Measurements from ENCODE around the gene CBX6.
"Not testable (repeated sequence)": the region's sequence is repeated elsewhere in the genome, so short reads cannot be mapped to it uniquely, and the experiment has no call there.

CBX6 gene

DNA sequence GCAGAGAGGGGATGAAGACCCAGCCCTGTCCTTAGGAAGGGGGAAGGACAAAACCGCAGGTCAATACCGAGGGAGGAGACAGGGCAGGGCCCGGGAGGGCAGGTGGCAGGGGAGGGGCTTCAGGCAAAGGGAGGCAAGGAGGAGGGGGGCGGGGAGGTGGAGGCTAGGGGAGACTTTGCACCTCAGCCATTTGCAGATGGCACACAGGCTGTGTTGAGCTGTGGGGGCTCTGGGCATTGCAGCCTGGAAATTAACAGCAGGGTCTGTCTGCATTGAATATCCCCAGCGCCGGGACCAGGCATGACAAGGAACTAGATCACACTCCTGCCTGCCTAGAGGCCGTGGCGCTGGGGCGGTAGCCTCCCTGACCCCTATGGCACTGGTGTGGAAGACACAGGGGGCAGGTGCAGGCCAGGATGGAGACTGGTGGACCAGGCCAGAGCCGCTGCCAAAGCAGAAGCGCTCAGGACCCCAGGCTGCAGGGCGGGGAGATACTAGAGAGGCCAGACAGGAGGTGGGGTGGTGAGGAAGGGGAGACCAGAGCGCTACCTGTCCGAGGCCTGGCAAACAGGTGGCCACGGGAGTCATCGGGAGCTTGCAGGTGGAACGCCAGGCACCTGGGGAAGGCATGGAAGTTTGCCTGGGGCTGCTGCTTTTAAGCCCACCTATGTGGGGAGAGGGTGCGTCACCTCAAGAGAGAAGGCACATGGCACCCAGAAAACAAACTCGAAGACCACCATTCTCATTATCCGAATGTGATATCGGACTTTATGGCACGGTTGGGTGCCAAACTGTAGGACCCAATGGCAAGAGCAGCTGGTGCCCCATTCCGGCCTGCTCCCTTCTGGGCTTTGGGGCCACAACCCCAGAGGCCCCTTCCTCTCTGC, 11.5 kb downstream of the CBX6 start:
- no peak for DNase-seq

DNA sequence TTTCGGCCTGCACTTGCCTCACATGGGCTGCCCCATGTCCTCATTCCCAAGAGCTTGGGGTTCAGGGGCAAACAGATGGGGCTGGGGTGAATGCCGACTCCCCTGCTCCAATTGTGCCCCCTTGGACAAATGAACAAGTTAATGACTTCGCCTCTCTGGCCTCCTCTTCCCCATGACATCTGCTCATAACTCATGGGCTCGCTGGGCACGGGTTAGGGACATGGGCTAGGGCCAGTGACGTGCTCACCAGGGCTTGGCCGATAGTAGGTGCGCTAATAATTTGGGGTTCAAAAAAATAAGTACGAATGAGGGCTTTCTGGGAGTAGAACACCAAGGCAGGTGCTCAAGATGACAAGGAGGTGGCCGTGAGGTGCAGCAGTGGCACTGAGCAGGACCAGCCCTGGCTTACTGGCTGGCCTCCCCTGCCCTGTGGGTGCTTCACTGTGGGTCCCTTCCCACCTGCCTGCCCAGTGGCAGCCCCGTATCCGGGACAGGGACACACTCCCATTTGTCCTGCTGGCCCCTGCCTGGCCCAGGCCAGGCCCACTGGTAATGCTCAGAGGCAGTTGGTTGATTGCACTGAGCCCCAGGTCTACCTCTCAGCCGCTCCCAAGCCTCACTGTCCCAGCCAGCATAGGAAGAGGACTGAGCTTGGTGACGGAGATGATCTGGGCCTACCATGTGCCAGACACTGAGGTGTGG, 12.3 kb downstream of the CBX6 start:
- no peak for DNase-seq

DNA sequence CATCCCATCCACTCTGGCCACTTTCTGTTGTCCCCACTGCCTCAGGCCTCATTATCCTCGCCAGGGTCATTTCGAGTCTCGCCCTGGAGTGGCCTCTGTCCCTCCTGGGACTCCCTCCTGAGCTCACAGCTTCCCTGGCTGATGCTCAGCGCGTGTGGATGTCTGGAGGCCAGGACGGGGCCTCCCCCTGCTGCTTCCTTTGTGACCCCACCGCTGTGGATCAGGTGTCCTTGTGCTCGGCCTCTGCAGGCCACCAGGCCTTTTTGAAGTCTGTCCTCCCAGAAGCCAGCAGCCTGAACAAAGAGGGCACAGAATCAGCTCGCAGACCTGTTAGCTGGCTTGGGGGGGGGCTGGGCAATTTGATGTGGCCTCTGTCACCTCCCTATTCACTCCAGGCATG, 13.5 kb downstream of the CBX6 start:
- no peak for DNase-seq

DNA sequence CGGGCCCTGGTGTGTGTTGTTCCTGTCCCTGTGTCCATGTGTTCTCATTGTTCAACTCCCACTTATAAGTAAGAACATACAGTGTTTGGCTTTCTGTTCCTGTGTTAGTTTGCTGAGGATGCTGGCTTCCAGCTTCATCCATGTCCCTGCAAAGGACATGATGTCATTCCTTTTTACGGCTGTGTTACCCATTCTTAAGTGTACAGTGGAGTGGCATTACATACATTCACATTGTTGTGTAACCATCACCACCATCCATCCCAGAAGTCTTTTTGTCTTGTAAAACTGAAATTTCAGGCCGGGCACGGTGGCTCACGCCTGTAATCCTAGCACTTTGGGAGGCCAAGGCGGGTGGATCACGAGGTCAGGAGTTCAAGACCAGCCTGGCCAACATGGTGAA, 17.5 kb downstream of the CBX6 start:
- DNase-seq = not testable (repeated sequence)

DNA sequence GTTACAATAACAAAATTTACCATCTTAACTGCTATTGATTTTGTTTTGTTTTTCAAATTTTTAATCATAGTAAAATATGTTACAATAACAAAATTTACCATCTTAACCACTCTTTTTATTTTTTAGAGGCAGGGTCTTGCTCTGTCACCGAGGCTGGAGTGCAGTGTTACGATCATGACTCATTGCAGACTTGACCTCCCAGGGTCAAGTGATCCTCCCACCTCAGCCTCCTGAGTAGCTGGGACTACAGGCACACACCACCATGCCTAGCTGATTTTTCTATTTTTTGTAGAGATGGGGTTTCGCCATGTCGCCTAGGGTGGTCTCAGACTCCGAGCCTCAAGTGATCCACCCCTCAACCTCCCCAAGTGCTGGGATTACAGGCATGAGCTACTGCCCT, 18.1 kb downstream of the CBX6 start:
- not testable (repeated sequence) for DNase-seq

DNA sequence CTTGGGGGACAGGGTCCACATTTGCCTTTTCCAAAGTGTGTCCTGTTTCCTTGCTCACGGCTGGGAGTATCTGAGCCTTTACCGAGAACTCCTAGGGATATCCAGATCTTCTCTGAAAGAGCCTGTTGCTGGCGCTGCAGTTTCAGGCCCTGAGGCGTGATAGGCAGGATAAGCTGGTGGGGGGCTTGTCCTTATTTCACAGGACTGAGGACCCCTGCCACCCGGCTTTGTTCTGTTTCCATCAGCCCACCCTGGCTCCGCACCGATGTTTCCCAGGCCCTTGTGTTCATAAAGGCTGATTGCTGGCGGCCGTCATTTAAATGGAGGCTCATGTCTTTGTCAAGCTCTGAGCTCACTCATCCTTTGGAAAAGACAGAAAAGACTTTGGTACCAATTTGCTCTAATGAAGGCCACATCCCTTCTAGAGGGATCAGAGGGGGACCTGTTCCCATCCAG, 18.8 kb downstream of the CBX6 start:
- DNase-seq = no peak

DNA sequence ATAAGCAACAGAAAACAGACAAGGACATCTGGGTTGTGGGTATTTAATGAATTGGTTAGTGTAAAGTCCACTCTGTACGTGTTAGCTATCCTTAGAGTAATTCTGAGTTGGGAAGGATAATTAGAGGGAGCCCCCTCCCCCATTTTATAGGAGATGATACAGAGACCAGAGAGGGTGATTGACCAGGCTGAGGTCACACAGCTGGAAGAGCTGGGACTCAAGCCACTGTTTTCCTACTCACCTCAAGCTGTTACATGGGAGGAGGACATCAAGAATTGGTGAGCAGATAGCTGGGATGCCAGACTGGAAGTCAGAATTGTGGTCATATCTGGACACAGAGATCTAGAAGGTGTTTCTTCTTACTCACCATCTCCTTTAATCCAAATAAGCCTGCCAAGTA, 19.5 kb downstream of the CBX6 start:
- DNase-seq = no peak

DNA sequence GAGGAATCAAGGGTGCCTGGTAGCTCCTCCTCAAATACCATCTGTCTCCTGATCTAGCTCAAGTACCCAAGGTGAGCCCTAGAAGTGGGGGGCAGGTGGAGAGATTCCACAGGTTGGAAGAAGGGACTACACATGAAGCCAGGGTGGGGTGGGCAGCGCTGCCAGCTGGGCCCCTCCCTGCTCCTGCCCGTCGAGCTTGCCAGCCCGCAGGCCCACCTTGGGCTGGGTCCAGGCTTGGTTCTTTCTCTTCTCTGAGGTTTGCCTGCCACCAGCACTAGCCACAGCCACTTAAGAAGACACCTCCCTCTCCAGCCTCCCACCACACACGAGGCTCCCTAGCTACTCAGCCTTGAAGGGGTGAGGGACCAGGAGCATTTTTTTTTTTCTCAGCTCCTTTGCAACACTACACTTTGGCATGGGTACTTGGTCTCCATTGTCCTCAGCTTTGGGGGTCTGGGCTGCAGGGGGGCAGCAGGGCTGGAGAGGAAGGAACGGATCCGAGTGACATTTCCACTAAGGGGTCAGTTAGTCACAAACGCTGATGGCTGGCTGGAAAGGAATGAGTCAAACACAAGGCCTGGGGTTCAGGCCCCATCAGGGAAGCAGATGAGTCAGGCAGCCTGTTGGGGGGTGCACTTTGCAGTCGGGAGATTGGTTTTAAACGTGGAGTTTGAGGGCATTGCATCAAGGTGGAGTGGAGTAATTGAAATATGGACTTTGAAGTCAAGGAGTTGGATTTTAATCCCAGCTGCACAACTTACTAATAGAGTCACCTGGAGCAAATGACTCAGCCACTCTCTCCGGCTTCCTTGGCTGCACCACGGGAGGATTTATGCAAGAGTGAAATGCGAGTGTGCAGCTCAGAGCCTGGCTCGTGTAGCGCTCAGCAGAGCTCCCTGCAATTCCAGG, 20.8 kb downstream of the CBX6 start:
- DNase-seq = peak; percentile 56

DNA sequence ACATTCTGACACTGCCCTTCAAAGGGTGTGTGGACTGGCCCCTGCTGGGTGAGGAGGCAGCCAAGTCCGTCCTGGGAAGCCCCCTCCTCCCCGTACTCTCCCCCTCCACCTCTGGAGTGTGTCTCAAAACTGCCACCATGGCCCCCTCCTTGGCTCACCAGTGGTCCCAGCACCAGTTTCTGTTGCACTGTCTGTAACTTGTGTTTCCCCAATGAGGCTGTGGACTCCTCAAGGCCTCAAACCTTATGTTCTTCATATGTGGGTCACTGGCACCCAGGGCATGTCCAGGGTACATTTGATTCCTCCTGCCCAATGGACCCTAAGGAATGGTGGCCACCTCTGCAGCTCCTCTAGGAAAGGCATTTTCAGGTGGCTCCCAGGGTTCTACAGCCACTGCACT, 21.6 kb downstream of the CBX6 start:
- DNase-seq = no peak

DNA sequence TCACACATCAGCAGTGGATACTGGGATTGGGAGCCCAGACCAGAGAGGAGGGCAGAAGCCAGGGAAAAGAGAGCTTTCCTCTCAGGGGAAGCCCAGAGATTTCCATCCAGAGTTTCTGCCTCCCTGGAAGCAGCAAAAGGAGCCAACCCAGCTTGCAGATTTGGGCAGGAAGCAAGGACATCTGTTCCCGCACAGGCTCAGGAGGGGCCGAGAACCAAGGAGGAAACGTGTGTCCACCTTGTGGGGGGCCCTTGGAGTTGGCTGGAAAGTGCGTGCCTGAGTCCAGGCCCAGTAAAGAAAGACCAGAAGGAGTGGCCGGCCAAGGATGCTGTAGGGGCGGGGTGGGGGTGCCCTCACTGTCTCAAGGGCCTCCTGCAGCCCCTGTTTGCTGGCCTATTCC, 22.2 kb downstream of the CBX6 start:
- no peak for DNase-seq

DNA sequence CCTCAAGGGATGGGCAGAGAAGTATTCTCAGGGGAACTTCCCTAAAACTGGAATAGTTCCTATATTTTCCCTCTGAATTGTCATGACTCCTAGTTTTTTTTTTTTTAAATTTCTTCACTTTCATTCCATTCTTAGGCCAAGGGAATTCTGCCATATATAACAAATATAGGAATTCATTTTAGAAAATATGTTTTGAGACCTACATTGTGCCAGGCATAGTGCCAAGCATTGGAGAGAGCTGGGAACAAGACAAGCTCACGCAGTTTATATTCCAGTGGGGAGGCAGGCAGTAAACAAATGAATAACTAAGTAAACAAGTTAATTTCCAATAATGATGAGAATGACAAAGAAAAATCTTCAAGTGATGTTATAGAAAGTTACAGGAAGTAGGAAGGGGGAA, 25.6 kb downstream of the CBX6 start:
- no peak for DNase-seq

DNA sequence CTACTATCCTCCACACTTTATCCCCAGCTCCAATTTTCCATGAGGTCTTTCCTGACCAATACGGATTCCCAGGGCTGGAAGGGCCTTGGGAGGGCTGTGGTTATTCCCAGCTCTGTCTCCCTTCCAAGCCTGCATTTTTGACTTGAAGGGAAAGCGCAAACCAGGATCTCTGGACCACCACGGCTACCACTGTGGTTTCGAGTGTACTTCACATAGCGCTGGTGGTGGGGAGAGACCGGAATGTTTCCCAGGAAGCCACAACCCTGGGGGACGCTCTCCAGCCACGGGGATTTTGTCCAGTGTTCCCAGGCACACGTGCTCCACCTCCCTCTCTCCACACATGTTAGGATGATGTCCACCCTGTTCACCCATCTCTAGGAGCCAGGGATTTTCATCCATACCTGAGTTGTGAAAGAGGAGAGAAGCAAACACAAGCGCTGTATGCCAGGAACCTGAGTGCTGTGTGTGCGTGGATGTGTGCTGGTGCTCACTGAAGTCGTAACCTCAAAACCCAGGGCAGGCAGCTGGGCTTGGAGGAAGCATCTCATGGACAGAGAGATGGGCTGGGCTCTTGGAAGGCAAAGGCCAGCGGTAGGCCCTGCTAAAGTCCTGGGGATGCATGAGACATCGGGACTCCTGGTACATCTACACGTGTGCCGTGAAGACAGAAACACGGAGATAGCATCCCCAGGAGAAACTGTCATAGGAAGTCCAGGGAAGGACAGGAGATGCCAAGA, 26.8 kb downstream of the CBX6 start:
- no peak for DNase-seq

DNA sequence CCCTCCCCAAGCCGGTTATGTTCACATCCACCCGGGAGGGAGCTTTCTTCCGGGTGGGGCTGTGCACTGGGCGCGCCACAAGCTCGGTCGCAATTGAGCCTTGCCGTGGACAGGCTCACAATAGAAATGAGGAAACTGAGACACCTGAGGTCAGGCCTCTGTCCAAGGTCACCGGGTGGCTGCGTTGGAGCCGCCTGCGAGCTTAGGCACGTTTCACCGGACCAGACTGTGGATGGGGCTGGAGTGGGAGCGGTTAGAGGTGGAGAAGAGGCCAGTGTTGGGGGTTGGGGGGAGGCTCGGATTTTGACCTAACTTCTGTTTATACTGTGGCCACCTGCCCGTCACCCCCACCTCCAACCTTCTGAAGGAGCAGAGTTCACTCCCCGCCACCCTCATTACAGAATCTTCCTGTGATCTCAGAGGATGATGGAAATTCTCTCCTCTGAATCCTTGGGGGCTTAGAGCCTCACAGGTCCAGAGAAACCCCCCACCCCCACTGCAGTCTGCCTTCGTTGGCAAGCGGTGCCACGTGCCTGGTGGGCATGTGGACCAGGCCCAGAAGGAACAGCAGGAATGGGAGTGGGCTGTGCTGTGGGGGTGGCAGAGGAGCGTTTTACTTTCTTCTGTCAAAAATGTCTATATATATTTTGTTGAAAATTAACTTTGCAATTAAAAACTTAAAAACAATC, 27.6 kb downstream of the CBX6 start:
- DNase-seq = no peak

DNA sequence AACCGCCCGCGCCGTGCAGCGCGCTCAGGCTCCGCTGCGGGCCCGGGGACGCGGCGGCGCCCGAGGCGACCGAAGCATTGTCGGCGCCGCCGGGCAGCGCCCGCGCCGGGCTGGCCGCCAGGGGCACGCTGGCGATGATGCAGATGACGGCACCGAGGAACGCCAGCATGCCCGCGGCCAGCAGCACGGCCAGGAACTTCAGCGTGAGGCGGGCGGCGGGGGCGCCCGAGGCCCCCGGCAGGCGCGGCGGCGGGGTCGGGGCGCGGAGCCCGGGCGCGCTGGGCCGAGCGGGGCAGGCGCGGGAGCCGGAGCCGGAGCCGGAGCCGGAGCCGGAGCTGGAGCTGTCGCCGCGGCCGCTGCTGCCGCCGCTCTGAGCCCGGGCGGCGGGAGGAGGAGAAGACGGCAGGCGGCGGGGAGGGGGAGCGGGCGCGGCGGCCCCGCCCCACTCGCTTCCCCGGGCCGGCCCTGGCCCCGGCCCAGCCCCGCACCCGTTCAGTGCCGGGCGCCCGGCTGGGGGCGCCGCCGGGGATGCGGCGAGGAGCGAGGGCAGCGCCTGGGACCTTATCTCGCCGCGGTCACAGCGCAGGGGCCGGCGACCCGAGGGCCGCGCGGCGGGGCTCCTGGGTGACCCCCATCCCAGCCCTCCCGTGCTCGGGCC, 28.2 kb downstream of the CBX6 start, which contains the start of gene NPTXR:
Gene NPTXR (minus strand): TSS at position 372 of the 658 bp plus-strand sequence.
- peak; percentile 59 for DNase-seq

DNA sequence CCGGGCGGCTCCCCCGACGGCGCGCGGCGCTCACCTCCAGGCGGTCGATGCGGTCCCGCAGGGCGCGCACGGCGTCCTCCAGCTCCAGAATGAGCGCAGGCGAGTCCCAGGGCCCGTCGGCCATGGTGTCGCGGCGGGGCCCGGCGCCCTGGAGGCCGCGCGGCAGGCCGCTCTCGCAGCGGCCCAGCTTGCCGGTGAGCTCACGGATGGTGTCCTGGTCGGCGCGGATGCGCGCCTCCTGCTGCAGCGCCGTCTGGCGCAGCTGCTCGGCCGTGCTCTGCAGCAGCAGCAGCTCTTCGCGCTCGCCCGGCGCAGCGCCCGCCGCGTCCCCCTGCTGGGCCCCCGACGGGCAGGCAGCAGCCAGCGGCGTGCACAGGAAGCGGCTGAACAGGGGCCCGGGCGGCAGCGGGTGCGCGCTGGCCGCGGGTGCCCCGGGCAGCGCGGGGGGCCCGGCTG, 28.8 kb downstream of the CBX6 start:
- DNase-seq = peak; percentile 59

DNA sequence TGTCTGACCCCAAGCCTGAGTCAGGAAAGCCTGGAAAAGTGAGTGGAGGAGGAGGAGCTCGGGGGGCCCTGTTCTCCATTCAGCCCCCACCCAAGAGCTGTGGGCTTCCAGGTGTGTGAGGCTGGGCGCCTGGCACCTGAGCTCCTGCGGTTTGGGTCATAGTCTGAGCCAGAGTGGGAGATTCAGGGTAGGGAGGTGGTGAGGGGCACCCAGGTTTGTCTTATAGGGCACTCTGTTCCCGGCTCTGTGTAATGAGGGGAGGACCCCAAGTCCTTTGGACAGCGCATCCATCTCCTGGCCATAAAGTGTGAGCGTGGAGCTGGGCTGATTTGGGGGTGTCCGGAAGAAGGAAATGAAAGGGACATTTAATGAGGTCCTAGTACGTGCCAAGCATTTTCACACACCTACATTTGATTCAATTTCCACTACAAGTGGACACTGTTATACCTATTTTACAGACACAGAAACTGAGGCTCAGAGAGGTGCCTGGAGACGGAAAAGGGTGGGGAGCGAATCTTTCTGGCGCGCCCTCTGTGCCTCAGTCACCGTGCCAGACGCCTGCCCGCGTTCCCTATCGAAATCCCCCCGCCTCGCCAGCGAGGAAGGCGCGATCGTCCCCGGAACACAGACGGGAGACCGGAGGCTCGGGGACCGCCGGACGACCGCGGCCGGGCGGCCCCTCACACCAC, 29.4 kb downstream of the CBX6 start:
- no peak for DNase-seq

DNA sequence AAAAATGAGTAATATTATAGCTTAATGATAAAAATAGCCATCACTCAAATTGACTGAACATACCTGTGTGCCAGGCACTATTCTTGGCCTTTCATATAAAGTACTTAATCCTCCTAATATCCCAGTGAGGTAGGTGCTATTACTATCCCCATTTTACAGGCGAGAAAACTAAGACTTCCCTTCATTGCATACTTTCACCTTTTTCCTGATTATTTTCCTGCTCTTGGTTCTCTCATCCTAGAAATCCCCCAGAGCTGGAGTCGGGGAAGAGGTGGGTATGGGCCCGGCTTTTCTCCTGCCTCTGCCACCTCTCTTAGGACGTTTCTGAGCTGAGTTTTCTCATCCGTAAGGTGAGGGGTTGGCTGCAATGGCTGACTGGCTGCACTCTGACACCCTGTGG, 30.4 kb downstream of the CBX6 start:
- no peak for DNase-seq

DNA sequence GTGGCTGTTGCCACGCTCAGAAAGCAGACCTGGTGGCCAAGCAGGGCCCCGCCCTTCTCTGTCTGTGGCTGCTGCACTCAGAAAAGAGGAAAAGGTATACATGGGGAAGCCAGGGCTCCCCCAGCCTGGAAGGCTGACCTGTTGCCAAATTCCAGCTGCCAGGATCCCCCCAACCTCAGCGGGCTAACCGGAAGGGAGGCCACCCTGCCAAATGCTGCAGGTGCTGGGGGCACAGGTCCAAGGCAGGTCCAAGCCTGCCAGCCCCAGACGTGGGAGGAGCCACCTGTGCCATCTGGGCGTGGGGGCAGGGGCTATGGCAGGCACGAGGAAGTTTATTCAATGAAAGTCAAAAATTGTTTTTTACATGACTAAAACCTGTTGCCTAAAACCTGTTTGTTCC, 30.8 kb downstream of the CBX6 start:
- DNase-seq = no peak

DNA sequence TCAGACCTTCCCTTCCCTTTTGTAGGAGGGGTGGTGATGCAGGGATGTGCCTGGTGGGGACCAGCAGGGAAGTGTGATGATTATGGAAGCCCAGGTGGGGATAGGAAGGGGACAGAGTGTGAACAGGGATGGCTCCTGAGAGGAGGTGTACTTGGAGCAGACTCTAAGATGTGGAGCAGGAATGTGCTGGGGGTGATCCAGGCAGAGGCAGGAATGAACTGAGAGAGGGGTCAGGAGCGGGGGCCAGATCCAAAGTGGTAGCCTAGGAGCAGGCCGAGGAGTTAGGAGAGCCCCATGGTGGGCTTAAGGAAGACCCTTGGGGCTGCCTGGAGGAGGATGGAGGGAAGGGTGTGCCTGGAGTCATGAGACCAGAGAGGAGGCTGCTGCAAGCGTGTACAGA, 31.9 kb downstream of the CBX6 start:
- DNase-seq = no peak

DNA sequence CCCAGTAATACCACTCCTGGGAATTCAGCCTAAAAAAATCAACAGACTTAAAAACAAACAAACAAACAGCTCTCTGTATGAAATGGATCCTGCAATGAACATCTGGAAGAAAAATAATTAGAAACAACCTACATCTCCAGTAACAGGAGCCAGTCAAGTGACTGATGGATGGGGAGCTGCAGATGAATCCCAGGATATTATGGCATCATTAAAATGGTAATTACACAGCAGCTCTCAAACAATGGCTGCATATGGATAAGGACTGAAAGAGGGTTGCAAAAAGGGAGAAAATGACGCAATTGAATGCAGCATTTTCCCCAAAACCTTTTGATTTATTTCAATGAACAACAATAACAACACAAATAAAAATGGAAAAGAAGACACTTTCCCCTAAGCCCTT, 32.3 kb downstream of the CBX6 start:
- DNase-seq = no peak

Measured in T1000 (cell line).